Omental fat pad (tissue), 4 donors: ENCODE data around the gene RHNO1. TPM values are rescaled to one million over a fixed set of nuclear protein-coding genes. Genes with fewer than 3 reads are reported as not detected.

Source experiments
- ATAC-seq: fragments of 150-250 bp; one replicate; pipeline ENCODE4 v1.9.1; 2016; ENCODE audit warnings: mild to moderate bottlenecking, moderate library complexity; ENCODE audit not compliant: low FRiP score
- DNase-seq: peaks from one replicate; pipeline ENCODE4 v3.0.0-alpha.2; 2019; ENCODE audit warnings: low spot score
- CTCF ChIP-seq, 3 donors: fragments of 450-650 bp; IDR thresholded peaks; one replicate each; pipeline ENCODE4 v1.5.1; 2016 to 2017; ENCODE audit warnings: antibody characterized with exemption in 3 of 3, mild to moderate bottlenecking in 3 of 3, moderate library complexity in 2 of 3
- total RNA-seq, 4 donors: library from RNA; depleted of rRNA; stranded (reverse); fragments of >200 nt; gene quantifications; one replicate each; pipeline ENCODE4 v1.1.0, GENCODE V29; 2016

Gene RHNO1
- total RNA-seq, 4 donors from 2014 or later, result 4.6 to 8.8 (median 6.1) TPM

- TF ChIP-seq CTCF (IDR thresholded peaks at IDR 0.05), result no peak
- no peak for ATAC-seq
- DNase-seq, result no peak
Observed at GRCh38 chr12:2930865-2931264, 53.8 kb downstream of the RHNO1 start.

- ATAC-seq (no peak), DNase-seq (no peak)
- no peak for TF ChIP-seq CTCF (IDR thresholded peaks at IDR 0.05)
Observed at GRCh38 chr12:2933586-2933985, 56.6 kb downstream of the RHNO1 start.

GRCh38 chr12:2934371-2934770, 57.3 kb downstream of the RHNO1 start:
- ATAC-seq (no peak), DNase-seq (no peak)
- TF ChIP-seq CTCF (IDR thresholded peaks at IDR 0.05), result no peak

- no peak for ATAC-seq
- no peak for DNase-seq
- no peak for TF ChIP-seq CTCF (IDR thresholded peaks at IDR 0.05)
Observed at GRCh38 chr12:2936301-2936700, 59.3 kb downstream of the RHNO1 start.

GRCh38 chr12:2937500-2937899, 60.5 kb downstream of the RHNO1 start:
- TF ChIP-seq CTCF (IDR thresholded peaks at IDR 0.05), result no peak
- DNase-seq (no peak), ATAC-seq (no peak)

Other genes with a start within 250 kb of the RHNO1 start
- gene FKBP4, start 82.3 kb upstream of the RHNO1 start, total RNA-seq, result 10 to 100 TPM; 29.6 to 86.5 (median 45.1) TPM
- 10 to 100 TPM; 23.4 to 40.5 (median 29.0) TPM for gene ITFG2, start 64.6 kb upstream of the RHNO1 start, total RNA-seq
- 1 to 10 TPM in 2 of 4 donors, under 1 TPM in 2; 0.46 to 4.9 (median 0.93) TPM for gene NRIP2, start 42.2 kb upstream of the RHNO1 start, total RNA-seq
- not detected for gene TEX52, start 20.2 kb upstream of the RHNO1 start, total RNA-seq
- 1 to 10 TPM in 1 of 4 donors, under 1 TPM in 3; 0.09 to 4.3 (median 0.50) TPM for gene FOXM1, start within 50 bp of the RHNO1 start, total RNA-seq
- gene TULP3, start 13.7 kb downstream of the RHNO1 start, total RNA-seq, result 10 to 100 TPM in 3 of 4 donors, 1 to 10 TPM in 1; 7.8 to 25.4 (median 21.1) TPM
- 10 to 100 TPM; 14.5 to 79.3 (median 17.0) TPM for gene TEAD4, start 82.2 kb downstream of the RHNO1 start, total RNA-seq
- 10 to 100 TPM; 23.4 to 43.3 (median 29.4) TPM for gene TSPAN9, start 200.2 kb downstream of the RHNO1 start, total RNA-seq